IPS-11a (cell line): ENCODE data around the gene SETSIP.
A peak's percentile ranks its signal among the peaks of the same experiment; 100 is the strongest.
"Not testable (repeated sequence)": the region's sequence is repeated elsewhere in the genome, so short reads cannot be mapped to it uniquely, and the experiment has no call there.

Experiments
- H3K4me3 ChIP-seq: one replicate; pipeline ENCODE4 v1.5.1; 2013; ENCODE audit warnings: low read depth, low read length, control low read depth

The SETSIP gene

GRCh38 chr1:92065042-92065441 is 10.2 kb downstream of the SETSIP start:
- H3K4me3 ChIP-seq = no peak overlapping the region

- H3K4me3 ChIP-seq = no peak overlapping the region
Measured at GRCh38 chr1:92051948-92052347, 23.3 kb downstream of the SETSIP start.

GRCh38 chr1:92045766-92046495 is 29.3 kb downstream of the SETSIP start:
- H3K4me3 ChIP-seq = no peak overlapping the region

- no peak overlapping the region for H3K4me3 ChIP-seq
Measured at GRCh38 chr1:92043621-92044020, 31.6 kb downstream of the SETSIP start.

- no peak overlapping the region for H3K4me3 ChIP-seq
Measured at GRCh38 chr1:92040971-92041370, 34.2 kb downstream of the SETSIP start.

- H3K4me3 ChIP-seq = no peak overlapping the region
Measured at GRCh38 chr1:92038695-92039346, 36.4 kb downstream of the SETSIP start.

- H3K4me3 ChIP-seq = no peak overlapping the region
Measured at GRCh38 chr1:92037400-92037799, 37.8 kb downstream of the SETSIP start.

GRCh38 chr1:92031281-92032110 is 43.7 kb downstream of the SETSIP start:
- H3K4me3 ChIP-seq = no peak overlapping the region

GRCh38 chr1:92030656-92031107 is 44.5 kb downstream of the SETSIP start:
- peak overlapping the region; percentile 65 for H3K4me3 ChIP-seq

- peak overlapping the region; percentile 65 for H3K4me3 ChIP-seq
Measured at GRCh38 chr1:92029241-92029922, 45.8 kb downstream of the SETSIP start.

- no peak overlapping the region for H3K4me3 ChIP-seq
Measured at GRCh38 chr1:92026806-92027205, 48.4 kb downstream of the SETSIP start.

GRCh38 chr1:92026042-92026441 is 49.2 kb downstream of the SETSIP start:
- not testable (repeated sequence) for H3K4me3 ChIP-seq
